ENCODE measurements around the gene SMIM33.

- TF ChIP-seq CTCF (IDR thresholded peaks at IDR 0.05; ENCODE audit: low read depth, low read length) (no peak), EZH2phosphoT487 (IDR thresholded peaks at IDR 0.05; ENCODE audit: low read depth) (no peak)
Measured at GRCh38 chr5:139492700-139493192, 21.9 kb downstream of the SMIM33 start.
